PFSK-1 (cell line): Measurements from ENCODE around the gene ACOT4.

ENCODE experiments used
- POLR2AphosphoS5 ChIP-seq: IDR thresholded peaks from 2 replicates; pipeline ENCODE4 v1.6.1; 2012; ENCODE audit warnings: low read depth, mild to moderate bottlenecking, control low read depth, low read length, moderate library complexity
- REST ChIP-seq, 2 experiments: IDR thresholded peaks; 2 replicates each; pipeline versions ENCODE4 v1.6.1 to v1.8.0; 2011 to 2012; ENCODE audit warnings: low read depth in 2 of 2, low read length in 2 of 2, control low read depth in 1 of 2, inconsistent platforms in 1 of 2, mild to moderate bottlenecking in 1 of 2, moderate library complexity in 1 of 2; ENCODE audit not compliant: insufficient read depth in 1 of 2
- SIN3A ChIP-seq: IDR thresholded peaks from 2 replicates; pipeline ENCODE4 v1.6.1; 2012; ENCODE audit warnings: mild to moderate bottlenecking, low read length, moderate library complexity, borderline replicate concordance; ENCODE audit not compliant: insufficient read depth
- TAF1 ChIP-seq: IDR thresholded peaks from 2 replicates; pipeline ENCODE4 v1.6.1; 2012; ENCODE audit warnings: low read length, control low read depth, borderline replicate concordance; ENCODE audit not compliant: insufficient read depth

- no peak for TF ChIP-seq SIN3A
- no peak for TF ChIP-seq REST (IDR thresholded peaks at IDR 0.05; ENCODE audit: insufficient read depth in 1 of 2, low read depth in 2 of 2, low read length in 2 of 2)
- TF ChIP-seq POLR2AphosphoS5 = no peak
- no peak for TF ChIP-seq TAF1
These were observed 21.3 kb downstream of the ACOT4 start for GRCh38 chr14:73613046-73613383.
